Lung (tissue), 12 donors: ENCODE measurements around the gene NDE1. TPM values are rescaled to one million over a fixed set of nuclear protein-coding genes. Genes with fewer than 3 reads are reported as not detected.

Experiments used
- ATAC-seq: fragments of 200-7000 bp; cut with Tn5 transposase; one replicate; pipeline ENCODE4 v1.9.1; 2020; ENCODE audit warnings: moderate number of reproducible peaks; ENCODE audit not compliant: insufficient read depth, low FRiP score
- DNase-seq, 3 donors: peaks; one replicate each; pipeline ENCODE4 v3.0.0-alpha.2; 2013 to 2017
- H3K27ac ChIP-seq, 2 donors: one replicate each; pipeline ENCODE4 v1.5.1; 2013; ENCODE audit warnings: mild to moderate bottlenecking in 2 of 2, moderate library complexity in 2 of 2, control low read depth in 1 of 2, inconsistent platforms in 1 of 2, low read depth in 1 of 2, low read length in 1 of 2
- H3K27me3 ChIP-seq, 3 donors: one replicate each; pipeline ENCODE4 v1.5.1; 2013; ENCODE audit warnings: low read length in 2 of 3; ENCODE audit not compliant: control insufficient read depth in 3 of 3, insufficient read depth in 3 of 3
- H3K36me3 ChIP-seq, 4 donors: one replicate each; pipeline ENCODE4 v1.5.1; 2013; ENCODE audit warnings: low read length in 4 of 4, mild to moderate bottlenecking in 1 of 4, moderate library complexity in 1 of 4; ENCODE audit not compliant: control insufficient read depth in 4 of 4, insufficient read depth in 4 of 4
- H3K4me1 ChIP-seq, 5 donors: one replicate each; pipeline ENCODE4 v1.5.1; 2013; ENCODE audit warnings: low read length in 5 of 5, mild to moderate bottlenecking in 2 of 5, moderate library complexity in 1 of 5; ENCODE audit not compliant: control insufficient read depth in 5 of 5, insufficient read depth in 5 of 5
- H3K4me3 ChIP-seq: one replicate; pipeline ENCODE4 v1.5.1; 2013; ENCODE audit warnings: mild to moderate bottlenecking, control low read depth, moderate library complexity
- H3K9ac ChIP-seq, 2 donors: one replicate each; pipeline ENCODE4 v1.5.1; 2013; ENCODE audit warnings: low read length in 2 of 2, control low read depth in 1 of 2; ENCODE audit not compliant: insufficient read depth in 1 of 2
- H3K9me3 ChIP-seq, 4 donors: one replicate each; pipeline ENCODE4 v1.5.1; 2013; ENCODE audit warnings: low read length in 3 of 4, mild to moderate bottlenecking in 1 of 4, moderate library complexity in 1 of 4; ENCODE audit not compliant: control insufficient read depth in 4 of 4, insufficient read depth in 3 of 4
- CTCF ChIP-seq: IDR thresholded peaks from 2 replicates; pipeline ENCODE4 v1.5.1; 2012; ENCODE audit warnings: mild to moderate bottlenecking; ENCODE audit errors: control extremely low read depth, extremely low read depth
- WGBS, 2 donors: extraction: QIAGEN DNeasy Blood & Tissue Kit; methylation state at CpG; one replicate each; pipeline ENCODE4 v1.1.7; 2013; 5-methylcytosine and 5-hydroxymethylcytosine counted together
- polyA plus RNA-seq, 2 donors: library from polyadenylated mRNA; stranded (reverse); fragments of 200-250 nt; gene quantifications; one replicate each; pipeline ENCODE4 v1.2.1, GENCODE V29; 2013
- total RNA-seq, 2 donors: library from RNA; depleted of rRNA in 1 of 2; stranded (reverse); fragments of >200 nt in 1 of 2; gene quantifications; one replicate each; pipeline ENCODE4 v1.2.1, GENCODE V29; 2014 to 2021
- donor health status: control.
- donor health status: control.
- donor health status: Bipolar disorder and iron deficiency.
- donor health status: healthy.
- donor health status: DM: yes; HTN: yes; CAD: no.

NDE1 gene
- total and polyA plus RNA-seq, 4 donors, result 7.4 to 46.8 (median 22.5) TPM

GRCh38 chr16:15714393-15715172 lies 64.5 kb downstream of the NDE1 start:
- DNase-seq, result no peak
- H3K27ac ChIP-seq, result no peak overlapping the region
- no peak overlapping the region for H3K4me3 ChIP-seq
- 90 to 91% methylated on average over 29 of the region's 29 CpGs for WGBS, 2 donors
- no peaks in the 10 kb centered on the region for H3K27me3 ChIP-seq
- H3K9me3 ChIP-seq, result no peaks in the 10 kb centered on the region
- H3K9ac ChIP-seq, result no peak overlapping the region
- TF ChIP-seq CTCF, result no peak
- ATAC-seq, result no peak
- H3K36me3 ChIP-seq, result peaks cover 0 to 35% (median 3%) of the 10 kb centered on the region in 4 donors
- no peaks in the 10 kb centered on the region for H3K4me1 ChIP-seq

GRCh38 chr16:15715221-15715620 lies 65.2 kb downstream of the NDE1 start:
- Histone ChIP-seq H3K9ac (no peak overlapping the region), H3K27me3 (no peaks in the 10 kb centered on the region), H3K27ac (no peak overlapping the region), H3K9me3 (no peaks in the 10 kb centered on the region), H3K4me3 (no peak overlapping the region), H3K36me3 (peaks cover 0 to 41% (median 1%) of the 10 kb centered on the region in 4 donors), H3K4me1 (no peaks in the 10 kb centered on the region)
- ATAC-seq (no peak), DNase-seq (no peak)
- 95 to 97% methylated on average over 5 of the region's 5 CpGs for WGBS, 2 donors
- TF ChIP-seq CTCF, result no peak

- Histone ChIP-seq H3K9ac (no peak overlapping the region), H3K4me1 (no peaks in the 10 kb centered on the region), H3K27ac (no peak overlapping the region), H3K4me3 (no peak overlapping the region), H3K36me3 (peaks cover 0 to 51% (median 1%) of the 10 kb centered on the region in 4 donors), H3K27me3 (no peaks in the 10 kb centered on the region), H3K9me3 (no peaks in the 10 kb centered on the region)
- DNase-seq (no peak), ATAC-seq (no peak)
- WGBS, 2 donors, result 94% methylated on average over 23 of the region's 23 CpGs
- TF ChIP-seq CTCF, result no peak
These were observed 66.8 kb downstream of the NDE1 start for GRCh38 chr16:15716694-15717447.
